HEK293 (cell line): ENCODE measurements around the gene TMEM243.

ENCODE experiments used
- CTCF ChIA-PET: fragments of 350-600 bp; formaldehyde crosslinking; extraction: SDS; loops from one replicate; lab custom pipeline; 2021; ENCODE audit warnings: antibody characterized with exemption; lab: Yijun Ruan, JAX
- POLR2A ChIA-PET: fragments of 300-600 bp; formaldehyde crosslinking; extraction: SDS; loops from one replicate; lab custom pipeline; 2020; ENCODE audit warnings: antibody characterized with exemption, inconsistent platforms; lab: Yijun Ruan, JAX
- H3K27ac ChIP-seq: fragments of 200-500 bp; sonication (Bioruptor generic); 2 replicates; pipeline ENCODE4 v1.5.1; 2014; ENCODE audit warnings: low read depth, low read length, control low read depth, inconsistent platforms; ENCODE audit errors: extremely low read depth
- H3K36me3 ChIP-seq, 2 experiments: fragments of 200-500 bp in 1 of 2; sonication (Bioruptor generic) in 1 of 2; 1 replicate in 1 of 2; 2 replicates in 1 of 2; pipeline ENCODE4 v1.5.1; 2014 to 2017; ENCODE audit warnings: inconsistent platforms in 2 of 2, low read length in 2 of 2; ENCODE audit not compliant: control insufficient read depth in 2 of 2, insufficient read depth in 1 of 2
- H3K4me1 ChIP-seq: fragments of 200-500 bp; sonication (Bioruptor generic); 2 replicates; pipeline ENCODE4 v1.5.1; 2014; ENCODE audit warnings: mild to moderate bottlenecking, low read length, inconsistent platforms; ENCODE audit not compliant: control insufficient read depth, insufficient read depth
- H3K4me3 ChIP-seq: 2 replicates; pipeline ENCODE4 v1.5.1; 2011; ENCODE audit warnings: low read depth, mild to moderate bottlenecking, control low read depth, low read length, moderate library complexity
- H3K9me3 ChIP-seq: fragments of 200-500 bp; sonication (Bioruptor generic); 2 replicates; pipeline ENCODE4 v1.5.1; 2014; ENCODE audit warnings: low read depth, low read length, inconsistent platforms; ENCODE audit not compliant: control insufficient read depth, insufficient read depth
- KLF10 ChIP-seq: fragments of 450-650 bp; IDR thresholded peaks from 2 replicates; pipeline ENCODE4 v1.5.1; 2018; ENCODE audit warnings: missing biosample characterization, mild to moderate bottlenecking, missing genetic modification characterization
- KLF9 ChIP-seq: fragments of 450-650 bp; formaldehyde crosslinking; IDR thresholded peaks from 2 replicates; pipeline ENCODE4 v1.5.1; 2016; ENCODE audit warnings: missing biosample characterization, missing genetic modification characterization, low read depth
- SCRT1 ChIP-seq: fragments of 450-650 bp; formaldehyde crosslinking; IDR thresholded peaks from 2 replicates; pipeline ENCODE4 v1.5.1; 2016; ENCODE audit warnings: missing biosample characterization, missing genetic modification characterization, borderline replicate concordance
- ZBTB21 ChIP-seq: fragments of 450-650 bp; formaldehyde crosslinking; IDR thresholded peaks from 2 replicates; pipeline ENCODE4 v1.5.1; 2017; ENCODE audit warnings: missing biosample characterization, missing genetic modification characterization
- ZFP37 ChIP-seq: fragments of 450-650 bp; formaldehyde crosslinking; IDR thresholded peaks from 2 replicates; pipeline ENCODE4 v1.5.1; 2016; ENCODE audit warnings: missing biosample characterization, missing genetic modification characterization
- ZNF16 ChIP-seq: fragments of 450-650 bp; formaldehyde crosslinking; IDR thresholded peaks from 2 replicates; pipeline ENCODE4 v1.5.1; 2016; ENCODE audit warnings: low read depth, missing biosample characterization, missing genetic modification characterization
- ZNF169 ChIP-seq: fragments of 450-650 bp; formaldehyde crosslinking; IDR thresholded peaks from 2 replicates; pipeline ENCODE4 v1.5.1; 2016; ENCODE audit warnings: missing biosample characterization, missing genetic modification characterization
- ZNF202 ChIP-seq: fragments of 450-650 bp; formaldehyde crosslinking; IDR thresholded peaks from 2 replicates; pipeline ENCODE4 v1.5.1; 2016; ENCODE audit warnings: missing biosample characterization, missing genetic modification characterization, borderline replicate concordance
- ZNF214 ChIP-seq: fragments of 450-650 bp; formaldehyde crosslinking; IDR thresholded peaks from 2 replicates; pipeline ENCODE4 v1.5.1; 2017; ENCODE audit warnings: missing biosample characterization, mild to moderate bottlenecking, missing genetic modification characterization, borderline replicate concordance
- ZNF274 ChIP-seq, 2 experiments: fragments of 200-500 bp in 1 of 2; fragments of 450-650 bp in 1 of 2; sonication (Bioruptor generic) in 1 of 2; formaldehyde crosslinking in 1 of 2; IDR thresholded peaks; 2 replicates each; pipeline versions ENCODE4 v1.5.1 to v1.6.1; 2014 to 2016; ENCODE audit warnings: borderline replicate concordance in 1 of 2, inconsistent platforms in 1 of 2, low read length in 1 of 2, missing biosample characterization in 1 of 2, missing genetic modification characterization in 1 of 2
- ZNF302 ChIP-seq: fragments of 450-650 bp; formaldehyde crosslinking; IDR thresholded peaks from 2 replicates; pipeline ENCODE4 v1.5.1; 2016; ENCODE audit warnings: missing biosample characterization, missing genetic modification characterization, low read depth
- ZNF354C ChIP-seq: fragments of 450-650 bp; formaldehyde crosslinking; IDR thresholded peaks from 2 replicates; pipeline ENCODE4 v1.5.1; 2016; ENCODE audit warnings: missing biosample characterization, missing genetic modification characterization, low read depth, borderline replicate concordance
- ZNF530 ChIP-seq: fragments of 450-650 bp; formaldehyde crosslinking; IDR thresholded peaks from 2 replicates; pipeline ENCODE4 v1.5.1; 2016; ENCODE audit warnings: low read depth, missing biosample characterization, missing genetic modification characterization
- ZNF561 ChIP-seq: fragments of 450-650 bp; IDR thresholded peaks from 2 replicates; pipeline ENCODE4 v1.5.1; 2018; ENCODE audit warnings: missing biosample characterization, missing genetic modification characterization, borderline replicate concordance
- ZNF596 ChIP-seq: fragments of 450-650 bp; IDR thresholded peaks from 2 replicates; pipeline ENCODE4 v1.5.0; 2018; ENCODE audit warnings: missing biosample characterization, mild to moderate bottlenecking, missing genetic modification characterization, moderate library complexity
- ZNF624 ChIP-seq: fragments of 450-650 bp; formaldehyde crosslinking; IDR thresholded peaks from 2 replicates; pipeline ENCODE4 v1.5.1; 2017; ENCODE audit warnings: missing biosample characterization, missing genetic modification characterization
- ZSCAN16 ChIP-seq: fragments of 450-650 bp; formaldehyde crosslinking; IDR thresholded peaks from 2 replicates; pipeline ENCODE4 v1.5.1; 2016; ENCODE audit warnings: missing biosample characterization, missing genetic modification characterization
- ZSCAN30 ChIP-seq: fragments of 450-650 bp; IDR thresholded peaks from 2 replicates; pipeline ENCODE4 v1.5.1; 2018; ENCODE audit warnings: missing biosample characterization, mild to moderate bottlenecking, missing genetic modification characterization, moderate library complexity
- TF ChIP-seq, protein P1 (sequence below): fragments of 450-650 bp; formaldehyde crosslinking; IDR thresholded peaks from 2 replicates; pipeline ENCODE4 v1.5.1; 2016; ENCODE audit warnings: missing biosample characterization, missing genetic modification characterization

The TMEM243 gene

DNA sequence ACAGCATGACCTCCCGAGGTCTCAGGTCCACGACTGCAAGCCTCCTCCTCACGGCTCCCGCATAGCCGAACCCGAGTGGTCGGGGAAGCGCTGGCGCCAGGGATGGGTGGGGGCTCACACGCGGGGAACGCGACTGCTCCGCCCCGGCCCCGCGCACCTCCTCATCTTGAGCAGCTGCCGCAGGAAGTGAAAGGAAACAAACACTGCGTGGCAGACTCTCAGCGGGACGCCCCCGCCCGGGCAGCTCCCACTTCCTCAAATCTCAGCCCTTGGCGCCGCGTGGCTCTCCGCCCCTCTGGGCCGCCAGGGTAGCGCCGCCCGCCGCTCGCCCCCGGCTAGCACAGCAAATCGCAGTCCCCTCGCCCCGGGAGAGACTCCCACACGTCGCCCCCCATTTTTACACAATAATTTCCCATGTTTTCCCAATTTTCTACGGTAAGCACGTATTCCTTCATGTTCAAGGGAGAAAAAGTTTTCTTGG, at the start of gene TMEM243 (continued):
- TF ChIP-seq ZBTB21 (tag by site-specific recombination) (no peak), KLF10 (tag by site-specific recombination) (0 out of 2 replicates have a peak, but pooled peaks have one; percentile 45)

GRCh38 chr7:87267239-87267900, 47.8 kb upstream of the TMEM243 start:
- ChIA-PET CTCF (interaction anchor here (0.7 kb wide), 1 partner anchor 1709 kb away, joined by 3 read pairs; no protein-coding TSS in a partner anchor), POLR2A (no interaction called here)
- no peak for TF ChIP-seq ZNF169 (tag by site-specific recombination)
- TF ChIP-seq ZSCAN16 (tag by site-specific recombination), result no peak
- no peak for TF ChIP-seq ZNF16 (tag by site-specific recombination)

GRCh38 chr7:87263537-87263936, 44.0 kb upstream of the TMEM243 start:
- H3K4me1 ChIP-seq, result no peaks in the 10 kb centered on the region
- H3K27ac ChIP-seq, result no peak overlapping the region
- H3K36me3 ChIP-seq, result no peaks in the 10 kb centered on the region
- POLR2A ChIA-PET, result no interaction called here
- no peak overlapping the region for H3K4me3 ChIP-seq
- no peaks in the 10 kb centered on the region for H3K9me3 ChIP-seq
- TF ChIP-seq SCRT1 (tag by site-specific recombination) (no peak), ZNF530 (tag by site-specific recombination) (no peak), ZFP37 (no peak), ZNF624 (tag by site-specific recombination) (no peak), ZNF202 (no peak), ZNF274 (IDR thresholded peaks at IDR 0.05; ENCODE audit: low read length) (no peak), ZNF274 (tag by site-specific recombination; IDR thresholded peaks at IDR 0.05; ENCODE audit: borderline replicate concordance) (no peak), ZNF354C (tag by site-specific recombination) (no peak), ZNF214 (no peak), ZSCAN16 (tag by site-specific recombination) (no peak), ZNF302 (tag by site-specific recombination) (no peak), ZNF596 (tag by site-specific recombination) (no peak), ZSCAN30 (no peak), KLF9 (tag by site-specific recombination) (no peak), ZNF561 (tag by site-specific recombination) (no peak)
- TF ChIP-seq, protein P1, sequence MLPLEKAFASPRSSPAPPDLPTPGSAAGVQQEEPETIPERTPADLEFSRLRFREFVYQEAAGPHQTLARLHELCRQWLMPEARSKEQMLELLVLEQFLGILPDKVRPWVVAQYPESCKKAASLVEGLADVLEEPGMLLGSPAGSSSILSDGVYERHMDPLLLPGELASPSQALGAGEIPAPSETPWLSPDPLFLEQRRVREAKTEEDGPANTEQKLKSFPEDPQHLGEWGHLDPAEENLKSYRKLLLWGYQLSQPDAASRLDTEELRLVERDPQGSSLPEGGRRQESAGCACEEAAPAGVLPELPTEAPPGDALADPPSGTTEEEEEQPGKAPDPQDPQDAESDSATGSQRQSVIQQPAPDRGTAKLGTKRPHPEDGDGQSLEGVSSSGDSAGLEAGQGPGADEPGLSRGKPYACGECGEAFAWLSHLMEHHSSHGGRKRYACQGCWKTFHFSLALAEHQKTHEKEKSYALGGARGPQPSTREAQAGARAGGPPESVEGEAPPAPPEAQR (tag by site-specific recombination), result no peak
- TF ChIP-seq, all 188 proteins: peak for 0
- CTCF ChIA-PET, result no interaction called here

More at GRCh38 chr7:87267239-87267900, 47.8 kb upstream of the TMEM243 start:
- H3K27ac ChIP-seq, result no peak overlapping the region
- no peaks in the 10 kb centered on the region for H3K4me1 ChIP-seq
- H3K4me3 ChIP-seq, result no peak overlapping the region
- H3K9me3 ChIP-seq, result no peaks in the 10 kb centered on the region
- H3K36me3 ChIP-seq, result no peaks in the 10 kb centered on the region
